HL-60 (cell line): ENCODE results near the gene OR52B6.

Experiments
- CTCF ChIP-seq: IDR thresholded peaks from one replicate; pipeline ENCODE4 v1.5.1; 2011; ENCODE audit warnings: low read length, control low read depth, inconsistent platforms; ENCODE audit not compliant: insufficient read depth
- GABPA ChIP-seq: IDR thresholded peaks from 2 replicates; pipeline ENCODE4 v1.6.1; 2012; ENCODE audit warnings: low read depth
- POLR2AphosphoS5 ChIP-seq: IDR thresholded peaks from 2 replicates; pipeline ENCODE4 v1.6.1; 2012; ENCODE audit warnings: low read depth
- SPI1 ChIP-seq: IDR thresholded peaks from 2 replicates; pipeline ENCODE4 v1.6.1; 2012; ENCODE audit warnings: low read depth, mild to moderate bottlenecking, borderline replicate concordance
- TF ChIP-seq, protein P1 (sequence below): IDR thresholded peaks from 2 replicates; pipeline ENCODE4 v1.6.1; 2012; ENCODE audit warnings: low read depth; ENCODE audit not compliant: insufficient replicate concordance

DNA sequence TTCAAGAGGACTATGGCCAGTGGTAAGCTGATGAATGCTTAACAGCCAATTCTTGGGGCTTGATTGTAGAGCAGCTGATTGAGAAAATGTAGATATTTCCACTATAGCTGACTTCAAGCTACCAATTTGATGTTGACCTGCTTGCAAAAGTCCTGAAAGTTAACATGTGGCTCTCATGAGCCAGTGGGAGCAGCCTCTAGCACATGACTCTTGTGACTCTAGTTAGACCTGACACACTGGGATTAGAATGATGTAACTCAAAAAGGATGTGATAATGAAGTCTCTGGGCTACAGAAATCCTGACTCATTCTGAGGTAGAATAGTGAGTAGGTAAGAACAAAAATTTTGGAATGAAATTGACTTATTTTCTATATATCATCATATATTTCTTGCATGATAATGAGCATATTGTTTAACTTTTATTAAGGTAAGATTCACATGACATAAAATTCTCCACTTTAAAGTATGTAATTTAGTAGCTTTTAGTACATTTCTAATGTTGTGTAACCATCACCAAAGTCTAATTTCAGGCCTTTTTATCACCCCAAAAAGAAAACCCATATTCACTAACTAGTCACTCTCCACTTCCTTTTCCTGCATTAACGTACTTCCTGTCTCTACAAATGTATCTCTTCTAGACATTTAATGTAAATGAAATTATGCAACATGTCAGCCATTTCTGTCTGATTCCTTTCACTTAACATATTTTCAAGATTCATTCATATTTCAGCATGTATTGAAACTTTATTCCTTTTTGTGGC, 16.2 kb upstream of the OR52B6 start:
- TF ChIP-seq CTCF, result no peak
- TF ChIP-seq POLR2AphosphoS5, result no peak
- peak; percentile 68 for TF ChIP-seq GABPA
- peak; percentile 55; the same call in 1 of the 2 replicates for TF ChIP-seq SPI1
- TF ChIP-seq, protein P1, sequence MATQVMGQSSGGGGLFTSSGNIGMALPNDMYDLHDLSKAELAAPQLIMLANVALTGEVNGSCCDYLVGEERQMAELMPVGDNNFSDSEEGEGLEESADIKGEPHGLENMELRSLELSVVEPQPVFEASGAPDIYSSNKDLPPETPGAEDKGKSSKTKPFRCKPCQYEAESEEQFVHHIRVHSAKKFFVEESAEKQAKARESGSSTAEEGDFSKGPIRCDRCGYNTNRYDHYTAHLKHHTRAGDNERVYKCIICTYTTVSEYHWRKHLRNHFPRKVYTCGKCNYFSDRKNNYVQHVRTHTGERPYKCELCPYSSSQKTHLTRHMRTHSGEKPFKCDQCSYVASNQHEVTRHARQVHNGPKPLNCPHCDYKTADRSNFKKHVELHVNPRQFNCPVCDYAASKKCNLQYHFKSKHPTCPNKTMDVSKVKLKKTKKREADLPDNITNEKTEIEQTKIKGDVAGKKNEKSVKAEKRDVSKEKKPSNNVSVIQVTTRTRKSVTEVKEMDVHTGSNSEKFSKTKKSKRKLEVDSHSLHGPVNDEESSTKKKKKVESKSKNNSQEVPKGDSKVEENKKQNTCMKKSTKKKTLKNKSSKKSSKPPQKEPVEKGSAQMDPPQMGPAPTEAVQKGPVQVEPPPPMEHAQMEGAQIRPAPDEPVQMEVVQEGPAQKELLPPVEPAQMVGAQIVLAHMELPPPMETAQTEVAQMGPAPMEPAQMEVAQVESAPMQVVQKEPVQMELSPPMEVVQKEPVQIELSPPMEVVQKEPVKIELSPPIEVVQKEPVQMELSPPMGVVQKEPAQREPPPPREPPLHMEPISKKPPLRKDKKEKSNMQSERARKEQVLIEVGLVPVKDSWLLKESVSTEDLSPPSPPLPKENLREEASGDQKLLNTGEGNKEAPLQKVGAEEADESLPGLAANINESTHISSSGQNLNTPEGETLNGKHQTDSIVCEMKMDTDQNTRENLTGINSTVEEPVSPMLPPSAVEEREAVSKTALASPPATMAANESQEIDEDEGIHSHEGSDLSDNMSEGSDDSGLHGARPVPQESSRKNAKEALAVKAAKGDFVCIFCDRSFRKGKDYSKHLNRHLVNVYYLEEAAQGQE, result no peak
